Sigmoid colon (tissue), 4 donors: Measurements from ENCODE around the gene IQSEC2.

ENCODE experiments used
- EP300 ChIP-seq, 4 donors: sonication (generic); formaldehyde crosslinking; IDR thresholded peaks; one replicate each; pipeline ENCODE4 v1.6.1; 2017; ENCODE audit warnings: antibody characterized with exemption in 4 of 4
- POLR2A ChIP-seq, 2 donors: fragments of 450-650 bp; IDR thresholded peaks; one replicate each; pipeline ENCODE4 v1.6.1; 2016; ENCODE audit warnings: antibody characterized with exemption in 2 of 2, mild to moderate bottlenecking in 2 of 2, moderate library complexity in 2 of 2
- POLR2AphosphoS5 ChIP-seq, 4 donors: sonication (generic); formaldehyde crosslinking; IDR thresholded peaks; one replicate each; pipeline ENCODE4 v1.6.1; 2017; ENCODE audit warnings: antibody characterized with exemption in 4 of 4
- TF ChIP-seq, protein P1 (sequence below), 4 experiments: fragments of 450-650 bp in 3 of 4; fragments of 200-600 bp in 1 of 4; IDR thresholded peaks; one replicate each; pipeline ENCODE4 v1.5.1; 2016 to 2019; ENCODE audit warnings: antibody characterized with exemption in 4 of 4, mild to moderate bottlenecking in 3 of 4, moderate library complexity in 2 of 4

DNA sequence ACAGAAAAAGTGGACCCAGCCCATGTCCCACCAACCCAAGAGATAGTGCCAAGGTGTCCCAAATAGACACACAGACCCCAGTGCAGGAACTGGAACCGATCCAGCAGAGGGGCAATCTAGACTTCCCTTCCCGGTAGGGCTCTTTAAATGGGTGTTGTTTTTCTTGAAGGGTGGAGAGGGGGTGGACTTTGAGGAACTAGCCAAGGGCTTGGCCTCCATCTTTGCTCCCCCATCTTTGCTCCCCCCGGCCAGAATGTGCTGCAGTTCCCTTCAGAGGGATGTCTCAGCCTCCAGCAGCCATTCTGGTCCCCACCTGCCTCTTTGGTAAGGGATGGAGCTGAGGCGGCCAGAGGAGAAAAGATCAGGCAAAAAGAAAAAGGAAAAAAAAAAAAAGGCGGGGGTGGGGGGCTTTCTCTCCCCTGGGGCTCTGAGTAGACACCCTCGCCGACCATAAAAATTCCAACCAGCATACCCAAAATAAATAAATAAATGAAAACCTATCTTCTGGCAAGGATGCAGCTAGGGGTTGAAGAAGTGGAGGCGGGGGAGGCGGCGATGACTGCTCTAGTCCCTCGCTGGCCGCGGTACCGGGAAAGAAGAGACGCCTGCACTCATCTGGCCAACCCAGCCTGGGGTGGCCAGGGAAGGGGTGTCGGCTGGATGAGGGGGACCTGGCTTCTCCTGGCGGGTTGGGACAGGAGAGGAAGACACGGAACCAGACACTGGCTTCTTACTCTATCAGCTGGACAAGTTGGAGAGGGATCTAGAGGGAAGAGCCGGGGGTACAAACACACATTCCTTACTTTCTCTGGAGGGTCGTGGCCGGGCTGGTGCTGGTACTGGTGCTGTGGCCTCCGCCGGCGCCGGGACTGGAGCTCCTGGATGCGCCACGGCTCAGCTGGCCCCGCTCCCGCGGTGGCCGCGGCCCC, 38.5 kb upstream of the IQSEC2 start:
- no peak for TF ChIP-seq POLR2AphosphoS5 (IDR thresholded peaks at IDR 0.05)
- TF ChIP-seq, protein P1, sequence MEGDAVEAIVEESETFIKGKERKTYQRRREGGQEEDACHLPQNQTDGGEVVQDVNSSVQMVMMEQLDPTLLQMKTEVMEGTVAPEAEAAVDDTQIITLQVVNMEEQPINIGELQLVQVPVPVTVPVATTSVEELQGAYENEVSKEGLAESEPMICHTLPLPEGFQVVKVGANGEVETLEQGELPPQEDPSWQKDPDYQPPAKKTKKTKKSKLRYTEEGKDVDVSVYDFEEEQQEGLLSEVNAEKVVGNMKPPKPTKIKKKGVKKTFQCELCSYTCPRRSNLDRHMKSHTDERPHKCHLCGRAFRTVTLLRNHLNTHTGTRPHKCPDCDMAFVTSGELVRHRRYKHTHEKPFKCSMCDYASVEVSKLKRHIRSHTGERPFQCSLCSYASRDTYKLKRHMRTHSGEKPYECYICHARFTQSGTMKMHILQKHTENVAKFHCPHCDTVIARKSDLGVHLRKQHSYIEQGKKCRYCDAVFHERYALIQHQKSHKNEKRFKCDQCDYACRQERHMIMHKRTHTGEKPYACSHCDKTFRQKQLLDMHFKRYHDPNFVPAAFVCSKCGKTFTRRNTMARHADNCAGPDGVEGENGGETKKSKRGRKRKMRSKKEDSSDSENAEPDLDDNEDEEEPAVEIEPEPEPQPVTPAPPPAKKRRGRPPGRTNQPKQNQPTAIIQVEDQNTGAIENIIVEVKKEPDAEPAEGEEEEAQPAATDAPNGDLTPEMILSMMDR (IDR thresholded peaks at IDR 0.05) = no peak
- no peak for TF ChIP-seq EP300 (IDR thresholded peaks at IDR 0.05)
- TF ChIP-seq POLR2A (IDR thresholded peaks at IDR 0.05) = no peak
